Measurements from ENCODE around the gene FAH.

DNA sequence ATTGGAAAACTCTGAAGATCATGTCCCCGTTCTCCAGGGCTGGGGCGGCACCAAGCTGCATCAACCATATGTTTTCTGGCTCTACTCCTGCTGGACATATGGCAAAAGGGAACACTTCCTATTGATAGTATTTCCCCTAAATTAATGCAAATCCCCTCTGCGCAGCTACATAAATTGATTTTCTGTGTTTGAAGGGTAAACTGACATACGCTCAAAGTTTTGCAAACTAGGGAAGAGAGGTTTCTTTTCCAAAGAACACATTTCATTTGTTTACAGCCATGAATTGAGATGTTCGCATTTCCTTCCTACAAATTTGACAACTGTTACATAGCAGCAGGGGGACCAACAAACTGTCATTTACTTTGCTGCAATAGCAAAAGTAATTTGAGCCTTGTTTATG, 63.3 kb downstream of the FAH start:
- TF ChIP-seq POLR2AphosphoS5 (IDR thresholded peaks at IDR 0.05; ENCODE audit: borderline replicate concordance, low read depth, low read length) (no peak), EZH2 (IDR thresholded peaks at IDR 0.05) (no peak), FOXP2 (optimal IDR thresholded peaks at IDR 0.05; ENCODE audit: control extremely low read depth, extremely low read length, insufficient read depth) (no peak)

Measured in SK-N-MC (cell line).